Measurements from ENCODE around the gene TPPP3. TPM values are rescaled to one million over a fixed set of nuclear protein-coding genes. Genes with fewer than 3 reads are reported as not detected.

The TPPP3 gene
- polyA plus RNA-seq, 3 donors = 63.1 to 123 (median 78.6) TPM

DNA sequence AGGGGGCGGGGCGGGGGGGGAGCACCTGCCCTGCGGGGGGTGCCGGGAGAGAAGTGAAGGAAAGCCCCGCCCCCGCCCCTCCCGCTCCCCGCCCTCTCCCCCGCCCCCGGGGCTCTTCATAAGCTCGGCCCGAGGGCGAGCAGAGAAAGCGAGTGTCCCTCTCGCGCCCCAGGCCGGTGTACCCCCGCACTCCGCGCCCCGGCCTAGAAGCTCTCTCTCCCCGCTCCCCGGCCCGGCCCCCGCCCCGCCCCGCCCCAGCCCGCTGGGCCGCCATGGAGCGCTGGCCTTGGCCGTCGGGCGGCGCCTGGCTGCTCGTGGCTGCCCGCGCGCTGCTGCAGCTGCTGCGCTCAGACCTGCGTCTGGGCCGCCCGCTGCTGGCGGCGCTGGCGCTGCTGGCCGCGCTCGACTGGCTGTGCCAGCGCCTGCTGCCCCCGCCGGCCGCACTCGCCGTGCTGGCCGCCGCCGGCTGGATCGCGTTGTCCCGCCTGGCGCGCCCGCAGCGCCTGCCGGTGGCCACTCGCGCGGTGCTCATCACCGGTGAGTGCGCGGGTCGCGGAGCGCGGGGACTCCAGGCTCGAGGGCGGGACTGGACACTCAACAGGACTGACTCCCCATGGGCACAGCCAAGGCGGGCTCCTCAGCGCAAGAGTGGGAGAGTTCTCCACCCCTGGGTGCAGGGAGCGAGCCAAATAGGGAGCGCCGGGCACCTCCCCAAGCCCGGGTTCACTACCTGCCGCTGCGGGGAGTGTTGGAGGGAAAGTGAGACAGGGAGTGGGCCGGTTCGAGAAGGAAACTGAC, 37.9 kb upstream of the TPPP3 start, which contains the start of gene HSD11B2:
Gene HSD11B2, plus strand, starts transcription at position 145 of the 798 bp plus-strand sequence. Its CDS starts 128 bp downstream, at position 273.
- Mint-ChIP-seq H3K27ac (no peak within 1 kb of the TSS), H3K36me3 (peaks cover 18 to 31% of the 10 kb centered on the region in 2 donors), H3K27me3 (ENCODE audit: low read depth in 3 of 3) (peaks cover 47 to 63% (median 52%) of the 10 kb centered on the region in 3 donors), H3K4me3 (peak within 1 kb of the TSS; percentile 72 to 90), H3K9me3 (peaks cover 0 to 21% (median 3%) of the 10 kb centered on the region in 7 donors), H3K4me1 (peaks cover 28% of the 10 kb centered on the region)
- peak within 1 kb of the TSS; percentile 40 for H3K9ac ChIP-seq (ENCODE audit: insufficient read depth, low read length, poor library complexity, severe bottlenecking)
- peak within 1 kb of the TSS; percentile 13 for H2AFZ ChIP-seq (ENCODE audit: insufficient read depth, low read depth, low read length, poor library complexity, severe bottlenecking)
- H4K20me1 ChIP-seq (ENCODE audit: insufficient read depth, low read length) = peaks cover 74% of the 10 kb centered on the region
- intact Hi-C loops (cut with micrococcal nuclease) = no loop called here
- H3K4me3 ChIP-seq (replicated peaks in 1 of 3; ENCODE audit: low read depth in 2 of 3, low read length in 3 of 3) = peak within 1 kb of the TSS; percentile 27 to 70 (median 33)
- H3K79me2 ChIP-seq (ENCODE audit: insufficient read depth, low read length) = no peaks in the 10 kb centered on the region
- H3K27me3 ChIP-seq (ENCODE audit: control insufficient read depth in 2 of 2, insufficient read depth in 2 of 2, low read length in 2 of 2) = peaks cover 22 to 49% of the 10 kb centered on the region in 2 donors
- no peak within 1 kb of the TSS for H3K27ac ChIP-seq (ENCODE audit: low read depth in 1 of 2, low read length in 2 of 2)
- H3K9me3 ChIP-seq (replicated peaks in 1 of 2; ENCODE audit: control insufficient read depth in 1 of 2, insufficient read depth in 1 of 2, low read length in 2 of 2) = peaks cover 0 to 9% of the 10 kb centered on the region in 2 donors
- H3K36me3 ChIP-seq (replicated peaks in 1 of 2; ENCODE audit: control insufficient read depth in 1 of 2, insufficient read depth in 2 of 2, low read length in 2 of 2) = peaks cover 4 to 8% of the 10 kb centered on the region in 2 donors
- DNase-seq = peak; percentile 17 to 42 (median 39)
- WGBS (ENCODE audit: insufficient coverage) = under 1% methylated on average over 64 of the region's 87 CpGs
- peaks cover 25 to 34% of the 10 kb centered on the region in 2 donors for H3K4me1 ChIP-seq (ENCODE audit: control insufficient read depth in 1 of 2, insufficient read depth in 2 of 2, low read length in 2 of 2)
- TF ChIP-seq CTCF (IDR thresholded peaks at IDR 0.05) = no peak
- H3K4me2 ChIP-seq (replicated peaks; ENCODE audit: extremely low read depth, low read length, poor library complexity, severe bottlenecking) = peak within 1 kb of the TSS; percentile 94

DNA sequence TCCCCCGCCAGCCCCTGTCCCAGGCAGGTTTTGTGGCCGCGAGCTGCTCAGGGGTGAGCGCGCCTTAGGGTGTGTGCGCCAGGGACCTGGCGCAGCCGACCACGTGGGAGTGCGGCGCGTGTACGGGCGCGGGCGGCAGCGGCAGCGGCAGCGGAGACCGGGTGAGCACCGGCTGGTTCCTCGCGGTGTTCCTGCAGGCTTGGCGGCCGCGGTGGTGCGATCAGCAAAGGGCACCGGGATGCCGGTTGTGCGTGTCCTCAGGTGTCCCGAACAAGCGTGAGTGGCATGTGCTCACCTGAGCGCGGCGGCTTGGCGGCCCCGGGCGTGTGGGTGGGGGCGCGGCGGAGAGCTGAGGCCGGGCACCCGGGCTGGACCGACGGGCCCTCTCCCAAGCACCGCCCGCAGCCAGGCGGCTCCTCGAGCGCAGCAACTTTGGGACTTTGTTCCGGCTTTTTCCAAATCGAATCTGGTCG, 37.2 kb upstream of the TPPP3 start:
- Histone ChIP-seq H3K4me2 (replicated peaks; ENCODE audit: extremely low read depth, low read length, poor library complexity, severe bottlenecking) (peak overlapping the region; percentile 94), H3K4me3 (replicated peaks in 1 of 3; ENCODE audit: low read depth in 2 of 3, low read length in 3 of 3) (peak overlapping the region; percentile 8 to 69 (median 11)), H3K79me2 (ENCODE audit: insufficient read depth, low read length) (no peaks in the 10 kb centered on the region), H3K27ac (ENCODE audit: low read depth in 1 of 2, low read length in 2 of 2) (no peak overlapping the region), H3K4me1 (ENCODE audit: control insufficient read depth in 1 of 2, insufficient read depth in 2 of 2, low read length in 2 of 2) (peaks cover 21 to 28% of the 10 kb centered on the region in 2 donors), H3K36me3 (replicated peaks in 1 of 2; ENCODE audit: control insufficient read depth in 1 of 2, insufficient read depth in 2 of 2, low read length in 2 of 2) (peaks cover 0 to 2% of the 10 kb centered on the region in 2 donors), H3K9me3 (replicated peaks in 1 of 2; ENCODE audit: control insufficient read depth in 1 of 2, insufficient read depth in 1 of 2, low read length in 2 of 2) (peaks cover 0 to 9% of the 10 kb centered on the region in 2 donors), H3K9ac (ENCODE audit: insufficient read depth, low read length, poor library complexity, severe bottlenecking) (peak overlapping the region; percentile 40), H3K27me3 (ENCODE audit: control insufficient read depth in 2 of 2, insufficient read depth in 2 of 2, low read length in 2 of 2) (peaks cover 22 to 53% of the 10 kb centered on the region in 2 donors), H2AFZ (ENCODE audit: insufficient read depth, low read depth, low read length, poor library complexity, severe bottlenecking) (peak overlapping the region; percentile 13), H4K20me1 (ENCODE audit: insufficient read depth, low read length) (peaks cover 68% of the 10 kb centered on the region)
- no peak for TF ChIP-seq CTCF (IDR thresholded peaks at IDR 0.05)
- Mint-ChIP-seq H3K9me3 (peaks cover 0 to 21% (median 3%) of the 10 kb centered on the region in 7 donors), H3K27ac (no peak overlapping the region), H3K27me3 (ENCODE audit: low read depth in 3 of 3) (peaks cover 50 to 65% (median 58%) of the 10 kb centered on the region in 3 donors), H3K36me3 (peaks cover 18 to 26% of the 10 kb centered on the region in 2 donors), H3K4me1 (peaks cover 25% of the 10 kb centered on the region), H3K4me3 (peak overlapping the region; percentile 71 to 90)
- intact Hi-C loops (cut with micrococcal nuclease) = no loop called here
- DNase-seq = peak in 1 of 3 donors; percentile 10
- WGBS (ENCODE audit: insufficient coverage) = 2% methylated on average over 42 of the region's 53 CpGs
